WI38 (cell line): ENCODE measurements around the gene SUCLG1.

Source experiments
- H3K4me3 ChIP-seq: 2 replicates; pipeline ENCODE4 v1.5.1; 2011; ENCODE audit warnings: low read depth, mild to moderate bottlenecking, control low read depth, low read length
- TF ChIP-seq, protein P1 (sequence below): IDR thresholded peaks from 2 replicates; pipeline ENCODE4 v1.5.1; 2012; ENCODE audit warnings: low read depth, mild to moderate bottlenecking, control low read depth, low read length

SUCLG1 gene

DNA sequence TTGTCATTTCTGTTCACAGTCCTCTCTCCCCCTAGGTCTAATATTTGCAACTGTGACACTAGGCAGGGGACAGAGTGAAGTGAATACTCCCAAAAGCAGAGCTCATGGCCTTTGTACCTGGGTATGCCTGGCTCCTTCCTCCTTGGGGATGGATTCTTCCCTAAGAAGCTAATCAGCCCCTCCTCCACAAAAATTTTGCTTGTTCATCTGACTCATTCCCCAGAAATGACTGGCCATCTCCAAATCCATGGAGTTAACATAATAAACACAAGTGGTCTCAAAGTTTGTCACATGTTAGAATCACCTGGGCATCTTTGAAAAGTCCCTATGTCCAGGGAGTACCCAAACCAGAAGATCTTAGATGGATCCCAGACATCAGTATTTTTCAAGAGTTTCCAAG lies 65.3 kb downstream of the SUCLG1 start:
- H3K4me3 ChIP-seq = no peak overlapping the region

DNA sequence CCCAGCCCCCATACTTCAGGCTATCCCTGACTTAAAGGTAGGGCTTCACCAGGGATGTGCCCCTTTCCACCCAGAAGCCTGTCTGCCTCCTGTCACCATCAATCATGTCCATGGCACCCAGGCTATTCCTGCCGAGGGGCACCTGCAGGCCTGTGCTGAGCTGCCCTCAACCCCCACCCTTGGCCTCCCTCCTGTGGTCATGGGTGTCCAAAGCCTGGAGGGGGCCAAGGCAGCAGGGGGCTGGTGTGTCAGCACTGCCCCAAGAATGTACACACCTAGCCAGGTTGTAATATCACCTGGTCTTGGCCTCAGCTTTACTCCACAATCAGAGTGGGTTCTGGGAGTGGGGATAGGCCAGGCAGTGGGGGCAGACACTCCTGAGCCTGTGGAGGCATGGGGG lies 69.3 kb downstream of the SUCLG1 start:
- TF ChIP-seq, protein P1, sequence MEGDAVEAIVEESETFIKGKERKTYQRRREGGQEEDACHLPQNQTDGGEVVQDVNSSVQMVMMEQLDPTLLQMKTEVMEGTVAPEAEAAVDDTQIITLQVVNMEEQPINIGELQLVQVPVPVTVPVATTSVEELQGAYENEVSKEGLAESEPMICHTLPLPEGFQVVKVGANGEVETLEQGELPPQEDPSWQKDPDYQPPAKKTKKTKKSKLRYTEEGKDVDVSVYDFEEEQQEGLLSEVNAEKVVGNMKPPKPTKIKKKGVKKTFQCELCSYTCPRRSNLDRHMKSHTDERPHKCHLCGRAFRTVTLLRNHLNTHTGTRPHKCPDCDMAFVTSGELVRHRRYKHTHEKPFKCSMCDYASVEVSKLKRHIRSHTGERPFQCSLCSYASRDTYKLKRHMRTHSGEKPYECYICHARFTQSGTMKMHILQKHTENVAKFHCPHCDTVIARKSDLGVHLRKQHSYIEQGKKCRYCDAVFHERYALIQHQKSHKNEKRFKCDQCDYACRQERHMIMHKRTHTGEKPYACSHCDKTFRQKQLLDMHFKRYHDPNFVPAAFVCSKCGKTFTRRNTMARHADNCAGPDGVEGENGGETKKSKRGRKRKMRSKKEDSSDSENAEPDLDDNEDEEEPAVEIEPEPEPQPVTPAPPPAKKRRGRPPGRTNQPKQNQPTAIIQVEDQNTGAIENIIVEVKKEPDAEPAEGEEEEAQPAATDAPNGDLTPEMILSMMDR = no peak
- H3K4me3 ChIP-seq = no peak overlapping the region

More for the DNA sequence above, 65.3 kb downstream of the SUCLG1 start:
- TF ChIP-seq, protein P1 = no peak

DNA sequence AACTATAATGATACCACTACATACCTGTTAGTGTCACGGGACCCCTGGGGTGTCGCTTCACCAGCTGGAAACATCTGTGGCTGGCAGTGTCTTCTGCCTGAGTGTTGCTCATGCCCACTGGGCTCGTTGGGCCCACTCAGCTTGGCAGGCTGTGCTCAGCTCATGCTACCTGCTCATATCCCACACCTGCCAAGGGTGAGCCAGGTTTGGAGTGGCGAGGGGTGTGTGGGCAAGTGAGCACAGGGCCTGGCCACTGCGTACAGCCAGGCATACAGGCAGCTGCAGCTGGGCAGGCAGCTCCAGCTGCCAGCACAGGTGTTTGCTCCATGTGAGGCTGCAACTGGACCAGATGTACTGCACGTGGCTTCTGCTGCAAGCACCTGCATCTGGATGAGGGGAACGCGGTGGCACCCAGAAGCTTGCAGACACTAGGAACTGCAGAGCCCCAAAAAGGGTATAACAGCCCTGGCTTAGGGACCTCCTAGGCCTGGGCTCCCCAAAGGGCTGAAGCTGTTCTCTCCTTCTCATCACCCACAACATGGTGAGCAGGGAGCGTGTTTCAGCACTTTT lies 70.1 kb downstream of the SUCLG1 start:
- H3K4me3 ChIP-seq = no peak overlapping the region
- TF ChIP-seq, protein P1 = no peak

DNA sequence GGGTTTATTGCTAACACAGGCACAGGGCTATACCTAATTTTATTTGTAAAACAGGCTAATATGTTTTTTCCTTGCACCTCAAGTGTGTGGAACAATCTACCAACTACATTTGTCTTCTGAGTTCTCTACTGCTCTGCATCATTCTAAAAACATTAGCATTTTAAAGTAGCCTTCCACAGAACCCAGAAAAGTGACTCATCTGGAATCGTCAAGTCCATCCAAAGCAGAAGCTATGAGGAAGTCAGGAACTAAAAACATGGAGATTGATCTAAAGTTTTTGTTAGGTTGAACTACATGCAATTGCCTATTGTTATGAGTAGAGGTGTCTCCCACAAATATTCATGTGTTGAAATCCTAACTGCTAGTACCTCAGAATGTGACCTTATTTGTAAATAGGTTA lies 70.9 kb downstream of the SUCLG1 start:
- H3K4me3 ChIP-seq = no peak overlapping the region
- TF ChIP-seq, protein P1 = no peak

DNA sequence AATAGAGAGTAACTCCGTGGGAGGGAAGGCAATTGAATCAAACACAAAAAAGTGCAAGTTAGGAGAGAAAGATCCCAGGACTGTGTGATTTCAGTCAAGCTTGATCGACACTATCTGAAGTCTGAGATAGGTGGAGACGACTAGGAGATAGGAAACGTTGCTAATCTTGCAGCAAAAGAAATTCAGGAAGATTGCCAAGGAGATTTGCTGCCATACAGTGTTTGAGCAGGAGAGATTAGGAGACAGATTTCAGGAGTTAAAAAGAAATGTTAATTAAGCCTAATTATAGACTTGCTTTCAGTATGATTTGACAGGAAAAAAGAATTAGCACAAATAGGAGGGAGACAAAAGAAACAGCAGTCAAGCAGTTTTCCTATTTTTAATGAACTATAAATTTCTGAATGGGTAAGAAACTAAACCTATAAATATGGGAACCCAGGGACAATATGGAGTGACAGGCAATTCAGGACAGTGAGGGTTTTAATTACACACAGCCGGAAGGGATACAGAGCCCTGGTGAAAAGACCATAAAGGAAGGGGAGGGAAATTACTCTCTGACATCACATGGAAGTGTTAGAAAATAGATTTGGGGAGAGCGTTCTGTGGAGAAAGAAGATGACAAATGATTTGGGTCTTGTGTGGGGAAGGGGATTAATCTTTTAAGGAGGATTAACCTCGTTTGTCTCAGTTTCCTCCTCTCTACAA lies 72.6 kb downstream of the SUCLG1 start:
- TF ChIP-seq, protein P1 = no peak
- no peak overlapping the region for H3K4me3 ChIP-seq

DNA sequence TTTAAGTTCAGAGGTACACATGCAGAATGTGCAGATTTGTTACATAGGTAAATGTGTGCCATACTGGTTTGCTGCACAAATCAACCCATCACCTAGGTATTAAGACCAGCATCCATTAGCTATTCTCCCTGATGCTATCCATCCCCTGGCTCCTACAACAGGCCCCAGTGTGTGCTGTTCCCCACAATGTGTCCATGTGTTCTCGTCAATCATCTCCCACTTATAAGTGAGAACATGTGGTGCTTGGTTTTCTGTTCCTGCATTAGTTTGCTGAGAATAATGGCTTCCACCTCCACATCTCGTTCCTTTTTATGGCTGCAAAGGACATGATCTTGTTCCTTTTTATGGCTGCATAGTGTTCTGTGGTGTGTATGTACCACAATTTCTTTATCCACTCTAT lies 75.8 kb downstream of the SUCLG1 start:
- no peak overlapping the region for H3K4me3 ChIP-seq
- TF ChIP-seq, protein P1 = no peak

DNA sequence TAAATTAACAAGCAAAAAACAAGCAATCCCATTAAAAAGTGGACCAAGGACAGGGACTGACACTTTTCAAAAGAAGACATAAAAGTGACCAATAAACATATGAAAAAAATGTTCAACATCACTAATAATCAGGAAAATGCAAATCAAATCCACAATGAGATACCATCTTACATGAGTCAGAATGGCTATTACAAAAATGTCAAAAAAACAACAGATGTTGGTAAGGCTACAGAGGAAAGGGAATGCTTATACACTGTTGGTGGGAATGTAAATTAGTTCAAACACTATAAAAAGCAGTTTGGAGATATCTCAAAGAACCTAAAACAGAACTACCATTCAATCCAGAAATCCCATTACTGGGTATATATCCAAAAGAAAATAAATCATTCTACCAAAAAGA lies 78.2 kb downstream of the SUCLG1 start:
- H3K4me3 ChIP-seq = no peak overlapping the region
- TF ChIP-seq, protein P1 = no peak
